GM23338 (cell line): ENCODE measurements around the gene PHF5A. TPM values are rescaled to one million over a fixed set of nuclear protein-coding genes. Genes with fewer than 3 reads are reported as not detected.
A peak's percentile ranks its signal among the peaks of the same experiment; 100 is the strongest.

Experiments
- ATAC-seq: fragments of 200-7000 bp; cut with Tn5 transposase; 3 replicates; pipeline ENCODE4 v1.9.1; 2020
- DNase-seq: peaks from one replicate; pipeline ENCODE4 v3.0.0-alpha.2; 2015; ENCODE audit warnings: low spot score
- H2AFZ ChIP-seq: fragments of 200-600 bp; sonication (generic); 2 replicates; pipeline ENCODE4 v1.8.0; 2016; ENCODE audit warnings: antibody characterized with exemption, mild to moderate bottlenecking, moderate library complexity
- H3F3A ChIP-seq: fragments of 200-600 bp; sonication (generic); replicated peaks from 2 replicates; pipeline ENCODE4 v1.8.0; 2017; ENCODE audit warnings: antibody characterized with exemption, mixed run types, low read depth
- H3K27ac ChIP-seq: fragments of 200-600 bp; sonication (generic); 2 replicates; pipeline ENCODE4 v1.6.1; 2016; ENCODE audit warnings: low read depth
- H3K27me3 ChIP-seq: fragments of 200-600 bp; sonication (generic); 2 replicates; pipeline ENCODE4 v1.8.0; 2016; ENCODE audit warnings: mild to moderate bottlenecking, mixed run types, moderate library complexity; ENCODE audit not compliant: insufficient read depth
- H3K36me3 ChIP-seq: fragments of 200-600 bp; sonication (generic); 2 replicates; pipeline ENCODE4 v1.8.0; 2016; ENCODE audit warnings: mild to moderate bottlenecking; ENCODE audit not compliant: insufficient read depth
- H3K4me1 ChIP-seq: fragments of 200-600 bp; sonication (generic); 2 replicates; pipeline ENCODE4 v1.8.0; 2016; ENCODE audit warnings: mild to moderate bottlenecking, moderate library complexity; ENCODE audit not compliant: insufficient read depth
- H3K4me2 ChIP-seq: fragments of 200-600 bp; sonication (generic); 2 replicates; pipeline ENCODE4 v1.7.1; 2017; ENCODE audit warnings: mixed run types
- H3K4me3 ChIP-seq: fragments of 200-600 bp; sonication (generic); 2 replicates; pipeline ENCODE4 v1.6.1; 2016; ENCODE audit warnings: mixed run types
- H3K79me2 ChIP-seq: fragments of 200-600 bp; sonication (generic); replicated peaks from 2 replicates; pipeline ENCODE4 v1.8.0; 2017; ENCODE audit warnings: mild to moderate bottlenecking; ENCODE audit not compliant: insufficient read depth
- H3K9me2 ChIP-seq: fragments of 200-600 bp; sonication (generic); 2 replicates; pipeline ENCODE4 v1.8.0; 2017; ENCODE audit not compliant: insufficient read depth
- H4K20me1 ChIP-seq: fragments of 200-600 bp; sonication (generic); replicated peaks from 2 replicates; pipeline ENCODE4 v1.8.0; 2017; ENCODE audit warnings: mild to moderate bottlenecking; ENCODE audit not compliant: insufficient read depth
- H3K27ac Mint-ChIP-seq: 2 replicates; pipeline ENCODE4 v1.8.0; 2020; ENCODE audit warnings: inconsistent platforms, mild to moderate bottlenecking, moderate library complexity, mixed read lengths
- H3K27me3 Mint-ChIP-seq: 3 replicates; pipeline ENCODE4 v1.8.0; 2022; ENCODE audit warnings: low read depth, mild to moderate bottlenecking, moderate library complexity, mixed read lengths, inconsistent platforms; ENCODE audit not compliant: insufficient read depth, poor library complexity
- H3K36me3 Mint-ChIP-seq: 3 replicates; pipeline ENCODE4 v1.8.0; 2021; ENCODE audit warnings: low read depth, mild to moderate bottlenecking, inconsistent platforms, moderate library complexity, mixed read lengths
- H3K4me1 Mint-ChIP-seq: 3 replicates; pipeline ENCODE4 v1.8.0; 2020; ENCODE audit warnings: mild to moderate bottlenecking, inconsistent platforms, mixed read lengths
- H3K4me3 Mint-ChIP-seq: 3 replicates; pipeline ENCODE4 v1.8.0; 2021; ENCODE audit warnings: moderate library complexity, mild to moderate bottlenecking, inconsistent platforms, mixed read lengths
- H3K9me3 Mint-ChIP-seq: 3 replicates; pipeline ENCODE4 v1.8.0; 2020; ENCODE audit warnings: moderate library complexity, mild to moderate bottlenecking, inconsistent platforms, mixed read lengths
- CREB1 ChIP-seq: fragments of 250-450 bp; sonication (Bioruptor Pico); IDR thresholded peaks from 2 replicates; pipeline ENCODE4 v1.5.0; 2020; ENCODE audit warnings: low read depth, mild to moderate bottlenecking, moderate library complexity
- CTCF ChIP-seq, 2 experiments: fragments of 200-600 bp in 1 of 2; sonication (generic) in 1 of 2; conservative IDR thresholded peaks; 2 replicates each; pipeline versions ENCODE4 v1.5.1 to v1.6.1; 2016 to 2017; ENCODE audit warnings: antibody characterized with exemption in 2 of 2, low read depth in 2 of 2, mild to moderate bottlenecking in 2 of 2, moderate library complexity in 1 of 2
- NANOG ChIP-seq: IDR thresholded peaks from 2 replicates; pipeline ENCODE4 v1.6.1; 2016; ENCODE audit warnings: antibody characterized with exemption, borderline replicate concordance
- ZNF462 ChIP-seq: fragments of 250-450 bp; sonication (Bioruptor Pico); IDR thresholded peaks from 2 replicates; pipeline ENCODE4 v1.5.0; 2020; ENCODE audit warnings: mild to moderate bottlenecking, moderate library complexity
- polyA plus RNA-seq: library from polyadenylated mRNA; unstranded; fragments of >200 nt; fragmentation: Nextera tagmentation; extraction: Ambion mirVana; gene quantifications from 2 replicates; pipeline ENCODE4 v1.2.1, GENCODE V29; 2016
- total RNA-seq: library from RNA; depleted of rRNA; stranded (reverse); fragments of >200 nt; shearing (Covaris generic); gene quantifications from 2 replicates; pipeline ENCODE4 v1.2.3, GENCODE V29; 2014

The PHF5A gene
- total and polyA plus RNA-seq, 2 experiments from 2014 or later, result 49.4 to 115 TPM

- no peak overlapping the region for H3K4me2 ChIP-seq
- H4K20me1 ChIP-seq, result no peaks in the 10 kb centered on the region; the same call in 1 of the 2 replicates
- Mint-ChIP-seq H3K9me3 (no peaks in the 10 kb centered on the region), H3K36me3 (peaks cover 31% of the 10 kb centered on the region), H3K27me3 (peaks cover 9% of the 10 kb centered on the region), H3K4me1 (peaks cover 22% of the 10 kb centered on the region), H3K4me3 (no peak overlapping the region), H3K27ac (no peak overlapping the region)
- no peaks in the 10 kb centered on the region for H3K9me2 ChIP-seq
- no peak overlapping the region for H3K27ac ChIP-seq
- H2AFZ ChIP-seq, result no peak overlapping the region
- H3K27me3 ChIP-seq, result no peaks in the 10 kb centered on the region
- H3K79me2 ChIP-seq, result no peaks in the 10 kb centered on the region
- H3K36me3 ChIP-seq, result peaks cover 3% of the 10 kb centered on the region; the same call in 1 of the 2 replicates
- 0 out of 4 replicates have a peak, but pooled peaks of 1 of the 2 experiments have one; percentile 6 for TF ChIP-seq CTCF (conservative IDR thresholded peaks at IDR 0.05; ENCODE audit: low read depth in 2 of 2)
- no peak for TF ChIP-seq ZNF462 (CRISPR knock-in tag)
- TF ChIP-seq CREB1, result no peak
- H3F3A ChIP-seq, result peaks cover 17% of the 10 kb centered on the region
- ATAC-seq (no peak), DNase-seq (peak; percentile 37)
- no peak overlapping the region for H3K4me3 ChIP-seq
- peaks cover 16% of the 10 kb centered on the region for H3K4me1 ChIP-seq
These were observed 48.0 kb upstream of the PHF5A start for GRCh38 chr22:41516462-41516861.

DNA sequence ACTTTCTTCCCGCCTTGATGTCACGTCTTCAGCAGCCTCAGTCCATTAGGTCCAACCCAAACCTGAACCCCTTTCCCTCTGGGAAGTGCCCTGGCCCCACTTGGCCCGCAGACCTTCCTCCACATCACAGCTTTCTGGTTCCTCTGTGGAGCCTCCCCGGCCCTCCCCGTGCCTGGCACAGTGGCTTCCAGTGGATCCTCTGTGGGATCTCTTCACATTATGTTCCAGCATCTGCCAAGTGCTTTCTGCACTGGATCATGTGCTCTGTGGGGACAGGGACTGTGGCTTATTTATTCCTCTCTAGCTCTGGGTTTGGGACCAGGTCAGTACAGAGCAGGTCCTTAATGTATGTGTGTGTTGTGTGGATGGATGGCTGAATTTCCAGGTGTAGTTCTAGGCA, 44.9 kb upstream of the PHF5A start:
- Histone ChIP-seq H3K4me1 (peaks cover 16% of the 10 kb centered on the region), H3K9me2 (no peaks in the 10 kb centered on the region), H3K4me2 (peak overlapping the region; percentile 61; the same call in 1 of the 2 replicates), H3K79me2 (no peaks in the 10 kb centered on the region), H3K27me3 (no peaks in the 10 kb centered on the region), H2AFZ (no peak overlapping the region), H4K20me1 (no peaks in the 10 kb centered on the region; the same call in 1 of the 2 replicates), H3K36me3 (no peaks in the 10 kb centered on the region), H3F3A (peaks cover 18% of the 10 kb centered on the region), H3K4me3 (no peak overlapping the region), H3K27ac (peak overlapping the region; percentile 87)
- H3K27ac Mint-ChIP-seq, result peak overlapping the region; percentile 96
- peaks cover 22% of the 10 kb centered on the region for H3K4me1 Mint-ChIP-seq
- no peaks in the 10 kb centered on the region for H3K9me3 Mint-ChIP-seq
- H3K4me3 Mint-ChIP-seq, result peak overlapping the region; percentile 41; the same call in 1 of the 3 replicates
- no peak for DNase-seq
- H3K27me3 Mint-ChIP-seq, result peaks cover 10% of the 10 kb centered on the region
- peaks cover 37% of the 10 kb centered on the region for H3K36me3 Mint-ChIP-seq
- no peak for ATAC-seq
- TF ChIP-seq NANOG, result no peak
- TF ChIP-seq ZNF462 (CRISPR knock-in tag), result no peak
